NT2/D1 (cell line): ENCODE data around the gene MSRB1.

Experiments
- SUZ12 ChIP-seq: IDR thresholded peaks from 2 replicates; pipeline ENCODE4 v1.6.1; 2011; ENCODE audit not compliant: insufficient read length, insufficient read depth; ENCODE audit errors: extremely low read depth
- YY1 ChIP-seq: IDR thresholded peaks from 2 replicates; pipeline ENCODE4 v1.6.1; 2011; ENCODE audit not compliant: insufficient read length, insufficient read depth

DNA sequence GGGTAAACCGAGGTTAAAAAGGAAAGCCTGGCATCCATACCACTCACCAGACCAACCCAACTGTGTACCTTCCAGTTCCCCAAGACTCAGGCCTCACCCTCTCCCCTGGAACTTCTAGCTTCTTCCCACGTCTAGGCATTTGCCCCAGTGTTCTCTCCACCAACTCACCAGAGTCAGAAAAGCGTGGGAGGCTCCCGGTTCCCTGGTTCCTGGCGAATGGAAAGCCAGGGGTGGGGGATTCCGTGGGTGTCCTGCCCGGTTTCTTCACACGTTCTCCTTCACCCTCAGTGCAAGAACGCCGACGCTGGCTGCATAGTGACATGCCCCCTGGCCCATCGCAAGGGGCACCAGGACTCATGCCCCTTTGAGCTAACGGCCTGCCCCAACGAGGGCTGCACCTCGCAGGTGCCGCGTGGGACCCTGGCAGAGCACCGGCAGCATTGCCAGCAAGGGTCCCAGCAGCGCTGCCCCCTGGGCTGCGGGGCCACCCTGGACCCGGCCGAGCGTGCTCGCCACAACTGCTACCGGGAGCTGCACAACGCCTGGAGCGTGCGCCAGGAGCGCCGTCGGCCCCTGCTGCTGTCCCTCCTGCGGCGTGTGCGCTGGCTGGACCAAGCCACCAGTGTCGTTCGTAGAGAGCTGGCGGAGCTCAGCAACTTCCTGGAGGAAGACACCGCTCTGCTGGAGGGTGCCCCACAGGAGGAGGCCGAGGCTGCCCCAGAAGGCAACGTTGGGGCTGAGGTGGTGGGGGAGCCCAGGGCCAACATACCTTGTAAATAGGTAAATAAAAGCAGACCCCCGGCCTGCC is 25.4 kb upstream of the MSRB1 start:
- TF ChIP-seq SUZ12 (no peak), YY1 (no peak)
